Measurements from ENCODE around the gene PKN3. TPM values are rescaled to one million over a fixed set of nuclear protein-coding genes. Genes with fewer than 3 reads are reported as not detected.

Gene PKN3
- total and polyA plus RNA-seq, 2 of the 13 experiments (the other 11 are each of a cell fraction or from before 2014, with no cell fraction given): 10.5 to 13.2 TPM

DNA sequence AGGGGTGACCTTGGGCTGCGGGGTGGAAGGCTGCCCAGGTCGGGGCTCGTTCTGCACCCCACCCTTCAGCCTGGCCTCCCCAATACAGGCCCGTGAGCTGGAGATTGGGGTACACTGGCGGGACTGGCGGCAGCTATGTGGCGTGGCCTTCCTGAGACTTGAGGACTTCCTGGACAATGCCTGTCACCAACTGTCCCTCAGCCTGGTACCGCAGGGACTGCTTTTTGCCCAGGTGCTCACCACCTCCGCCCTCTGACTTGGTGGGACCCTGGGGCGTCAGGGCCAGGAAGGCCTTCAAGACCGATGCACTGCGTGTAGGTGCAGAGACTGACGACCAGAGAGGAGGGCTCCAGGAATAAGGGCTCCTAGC is 11.1 kb downstream of the PKN3 start (continued):
- TF ChIP-seq TAF1 (CRISPR knock-in tag; IDR thresholded peaks at IDR 0.05) (no peak), POLR2G (IDR thresholded peaks at IDR 0.05; ENCODE audit: low read depth, low read length) (no peak), ZNF607 (CRISPR knock-in tag; IDR thresholded peaks at IDR 0.05; ENCODE audit: borderline replicate concordance) (no peak), GATA4 (IDR thresholded peaks at IDR 0.05; ENCODE audit: borderline replicate concordance, low read depth) (no peak), REPIN1 (CRISPR knock-in tag; IDR thresholded peaks at IDR 0.05; ENCODE audit: borderline replicate concordance, low read depth) (no peak), MAX (IDR thresholded peaks at IDR 0.05) (no peak), MTF1 (CRISPR knock-in tag; IDR thresholded peaks at IDR 0.05) (no peak), SP2 (CRISPR knock-in tag; IDR thresholded peaks at IDR 0.05) (no peak)
- TF ChIP-seq, protein P1, sequence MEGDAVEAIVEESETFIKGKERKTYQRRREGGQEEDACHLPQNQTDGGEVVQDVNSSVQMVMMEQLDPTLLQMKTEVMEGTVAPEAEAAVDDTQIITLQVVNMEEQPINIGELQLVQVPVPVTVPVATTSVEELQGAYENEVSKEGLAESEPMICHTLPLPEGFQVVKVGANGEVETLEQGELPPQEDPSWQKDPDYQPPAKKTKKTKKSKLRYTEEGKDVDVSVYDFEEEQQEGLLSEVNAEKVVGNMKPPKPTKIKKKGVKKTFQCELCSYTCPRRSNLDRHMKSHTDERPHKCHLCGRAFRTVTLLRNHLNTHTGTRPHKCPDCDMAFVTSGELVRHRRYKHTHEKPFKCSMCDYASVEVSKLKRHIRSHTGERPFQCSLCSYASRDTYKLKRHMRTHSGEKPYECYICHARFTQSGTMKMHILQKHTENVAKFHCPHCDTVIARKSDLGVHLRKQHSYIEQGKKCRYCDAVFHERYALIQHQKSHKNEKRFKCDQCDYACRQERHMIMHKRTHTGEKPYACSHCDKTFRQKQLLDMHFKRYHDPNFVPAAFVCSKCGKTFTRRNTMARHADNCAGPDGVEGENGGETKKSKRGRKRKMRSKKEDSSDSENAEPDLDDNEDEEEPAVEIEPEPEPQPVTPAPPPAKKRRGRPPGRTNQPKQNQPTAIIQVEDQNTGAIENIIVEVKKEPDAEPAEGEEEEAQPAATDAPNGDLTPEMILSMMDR (CRISPR knock-in tag; IDR thresholded peaks at IDR 0.05): no peak

DNA sequence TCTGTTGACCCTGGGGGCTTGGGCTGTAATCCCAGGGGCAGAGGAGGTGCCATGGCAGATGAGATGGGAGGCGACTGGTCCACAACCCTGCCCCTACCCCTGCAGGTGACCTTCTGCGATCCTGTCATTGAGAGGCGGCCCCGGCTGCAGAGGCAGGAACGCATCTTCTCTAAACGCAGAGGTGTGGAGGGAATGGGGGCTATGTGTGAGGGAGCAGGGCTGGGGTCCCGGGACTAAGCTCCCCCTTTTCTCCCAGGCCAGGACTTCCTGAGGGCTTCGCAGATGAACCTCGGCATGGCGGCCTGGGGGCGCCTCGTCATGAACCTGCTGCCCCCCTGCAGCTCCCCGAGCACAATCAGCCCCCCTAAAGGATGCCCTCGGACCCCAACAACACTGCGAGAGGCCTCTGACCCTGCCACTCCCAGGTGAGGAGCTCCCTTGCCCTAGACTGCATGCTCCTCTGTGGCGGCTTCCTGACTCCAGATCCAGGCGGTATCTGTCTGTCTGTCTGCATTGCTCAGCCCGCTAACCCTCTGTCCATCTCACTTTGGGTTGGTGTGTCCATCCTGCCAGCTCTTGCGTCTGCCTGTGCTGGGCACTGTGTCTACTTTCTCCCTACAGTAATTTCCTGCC is 11.8 kb downstream of the PKN3 start:
- Histone ChIP-seq H3K4me3 (replicated peaks in 1 of 3; ENCODE audit: insufficient read depth in 1 of 3, low read depth in 2 of 3, low read length in 3 of 3) (no peak overlapping the region), H4K20me1 (ENCODE audit: insufficient read depth, low read length) (no peaks in the 10 kb centered on the region), H3K4me1 (ENCODE audit: insufficient read depth, low read length) (peaks cover 10% of the 10 kb centered on the region), H3K9me3 (ENCODE audit: low read length) (no peaks in the 10 kb centered on the region), H3K4me2 (ENCODE audit: low read depth, low read length) (no peak overlapping the region), H3K9ac (ENCODE audit: insufficient read depth, low read depth, low read length) (no peak overlapping the region), H2AFZ (ENCODE audit: low read length) (no peak overlapping the region), H3K36me3 (replicated peaks in 1 of 2; ENCODE audit: control insufficient read depth in 1 of 2, insufficient read depth in 2 of 2, low read length in 2 of 2) (peaks cover 7 to 19% of the 10 kb centered on the region in 2 experiments; a peak in 3 of 5 replicates), H3K79me2 (ENCODE audit: insufficient read depth, low read length) (no peaks in the 10 kb centered on the region), H3K27me3 (ENCODE audit: control insufficient read depth in 1 of 2, insufficient read depth in 2 of 2, low read length in 2 of 2) (no peaks in the 10 kb centered on the region), H3K27ac (ENCODE audit: extremely low read length, insufficient read depth, low read length) (no peak overlapping the region)
- in situ Hi-C loops (cut with HindIII; ENCODE audit: extremely low pct_ligation_motif_present, low pct_unique_long_range_greater_than_20kb): no loop called here
- FAIRE-seq (no peak), ATAC-seq (no peak), DNase-seq (ENCODE audit: low spot score) (no peak)
- ChIA-PET CTCF (ENCODE audit: low intra/inter-chr PET ratio, low total read pairs) (no interaction called here), POLR2A (no interaction called here)
- intact Hi-C loops (cut with micrococcal nuclease; ENCODE audit: unreplicated experiment): no loop called here
- WGBS (ENCODE audit: low lambda C conversion rate): 94% methylated on average over 16 of the region's 19 CpGs
- no TSS peak for BruUV-seq (replicated peaks)
- TF ChIP-seq FOXP1 (IDR thresholded peaks at IDR 0.05): no peak
- no peak for TF ChIP-seq FOXP1 (CRISPR knock-in tag; IDR thresholded peaks at IDR 0.05)
- no peak for TF ChIP-seq ARNT (IDR thresholded peaks at IDR 0.05)
